NOMO-1 treated with dmso at 0.1 percent for 144 hours (cell line): ENCODE measurements around the gene ZMYM2.

Experiments used
- DNase-seq: peaks from one replicate; lab custom pipeline; 2025; ENCODE audit not compliant: unreplicated experiment; lab: John Stamatoyannopoulos, UW

ZMYM2 gene

DNA sequence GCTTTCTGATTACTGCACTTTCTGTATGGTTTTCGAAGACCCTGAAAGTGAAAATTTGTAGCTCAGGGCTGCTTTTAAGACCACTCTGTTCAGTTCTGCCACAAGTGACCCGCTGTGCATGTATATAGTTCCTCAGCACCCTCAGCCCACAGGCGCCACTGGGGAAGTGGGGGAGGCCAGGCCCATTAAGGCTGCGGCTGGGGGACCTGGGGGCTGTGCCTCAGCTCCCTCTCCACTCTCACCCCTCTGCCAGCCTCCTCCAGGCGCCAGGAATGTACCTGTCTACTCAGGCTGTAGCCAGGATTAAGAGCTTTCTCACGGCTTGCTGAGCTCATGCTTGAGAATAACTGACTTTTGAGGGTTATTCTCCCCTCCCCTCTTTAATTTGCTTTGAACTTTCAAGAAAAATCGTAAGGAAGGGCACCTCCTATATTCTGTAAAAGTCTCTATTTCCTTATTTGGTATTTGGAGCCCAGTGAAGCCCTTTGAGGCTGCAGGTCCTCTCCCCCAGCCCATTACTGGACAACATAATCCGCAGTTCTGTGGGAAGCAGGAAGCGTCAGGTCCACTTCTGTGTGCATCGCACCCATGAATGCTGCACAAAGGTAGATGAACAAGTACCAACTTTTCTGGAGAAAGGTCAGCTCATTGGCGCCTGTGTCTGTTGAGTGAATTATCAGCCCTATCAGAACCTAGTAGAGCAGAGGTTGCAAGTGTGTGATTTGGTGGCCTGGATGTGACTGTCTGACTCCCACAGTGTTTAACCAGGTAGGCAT is 172.7 kb downstream of the ZMYM2 start:
- DNase-seq: no peak

GRCh38 chr13:20132052-20132634 is 173.6 kb downstream of the ZMYM2 start:
- no peak for DNase-seq

GRCh38 chr13:20134732-20135131 is 176.2 kb downstream of the ZMYM2 start:
- no peak for DNase-seq

GRCh38 chr13:20136781-20137703 is 178.5 kb downstream of the ZMYM2 start:
- DNase-seq: peak; percentile 27

GRCh38 chr13:20137875-20138274 is 179.3 kb downstream of the ZMYM2 start:
- DNase-seq: no peak

DNA sequence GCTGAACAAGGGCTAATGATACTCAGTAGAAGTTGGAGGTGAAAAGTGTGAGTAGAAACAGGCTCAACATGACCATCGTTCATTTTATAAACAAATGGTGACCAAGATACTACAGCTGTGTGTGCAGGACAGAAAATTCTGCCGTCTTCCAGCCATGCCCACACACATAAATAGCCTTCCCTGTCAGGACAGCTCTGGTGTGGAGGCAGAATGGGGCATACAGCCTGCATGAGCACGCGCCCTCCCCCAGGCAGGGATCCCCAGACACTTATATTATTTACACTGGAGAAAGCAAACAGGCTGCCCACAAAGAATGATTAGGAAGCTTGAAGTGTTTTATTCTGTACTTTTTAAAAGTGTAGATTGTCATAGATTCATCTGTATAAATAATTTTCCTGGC is 182.0 kb downstream of the ZMYM2 start:
- no peak for DNase-seq
